ENCODE results near the gene CDHR2.

Gene CDHR2

GRCh38 chr5:176578391-176578808 is 29.3 kb downstream of the CDHR2 start:
- no peaks in the 10 kb centered on the region for H3K9me3 ChIP-seq (ENCODE audit: low read length)
- H3K36me3 ChIP-seq (ENCODE audit: insufficient read depth, low read length), result no peaks in the 10 kb centered on the region
- H3K27me3 ChIP-seq (ENCODE audit: insufficient read depth, low read length), result peaks cover 11% of the 10 kb centered on the region; the same call in 1 of the 2 replicates
- TF ChIP-seq CTCF (IDR thresholded peaks at IDR 0.05; ENCODE audit: low read length) (peak; percentile 55), EZH2 (IDR thresholded peaks at IDR 0.05; ENCODE audit: borderline replicate concordance, low read length) (no peak)
- H4K20me1 ChIP-seq (ENCODE audit: insufficient read depth, low read length), result no peaks in the 10 kb centered on the region
- H3K4me1 ChIP-seq (ENCODE audit: insufficient read depth, low read length, severe bottlenecking), result no peaks in the 10 kb centered on the region
- no peaks in the 10 kb centered on the region for H3K79me2 ChIP-seq (ENCODE audit: insufficient read depth, low read length)
- no peak overlapping the region for H3K4me3 ChIP-seq (ENCODE audit: low read depth, low read length, poor library complexity, severe bottlenecking)
- H3K4me2 ChIP-seq (ENCODE audit: low read length), result no peak overlapping the region
- H3F3A ChIP-seq (ENCODE audit: insufficient read depth, low read length), result no peaks in the 10 kb centered on the region
- no peak overlapping the region for H2AFZ ChIP-seq (ENCODE audit: low read length)
- no peak overlapping the region for H3K27ac ChIP-seq (ENCODE audit: low read depth, low read length, poor library complexity, severe bottlenecking)
- H3K9me2 ChIP-seq (ENCODE audit: low read depth, low read length), result no peaks in the 10 kb centered on the region
- H3K9ac ChIP-seq (ENCODE audit: low read length), result no peak overlapping the region

GRCh38 chr5:176579323-176579722 is 30.2 kb downstream of the CDHR2 start:
- Histone ChIP-seq H3F3A (ENCODE audit: insufficient read depth, low read length) (no peaks in the 10 kb centered on the region), H4K20me1 (ENCODE audit: insufficient read depth, low read length) (no peaks in the 10 kb centered on the region), H3K9me2 (ENCODE audit: low read depth, low read length) (no peaks in the 10 kb centered on the region), H3K36me3 (ENCODE audit: insufficient read depth, low read length) (no peaks in the 10 kb centered on the region), H3K9me3 (ENCODE audit: low read length) (no peaks in the 10 kb centered on the region), H3K4me3 (ENCODE audit: low read depth, low read length, poor library complexity, severe bottlenecking) (no peak overlapping the region), H2AFZ (ENCODE audit: low read length) (no peak overlapping the region), H3K4me2 (ENCODE audit: low read length) (no peak overlapping the region), H3K9ac (ENCODE audit: low read length) (no peak overlapping the region), H3K79me2 (ENCODE audit: insufficient read depth, low read length) (no peaks in the 10 kb centered on the region), H3K27me3 (ENCODE audit: insufficient read depth, low read length) (peaks cover 12% of the 10 kb centered on the region; the same call in 1 of the 2 replicates), H3K27ac (ENCODE audit: low read depth, low read length, poor library complexity, severe bottlenecking) (no peak overlapping the region), H3K4me1 (ENCODE audit: insufficient read depth, low read length, severe bottlenecking) (no peaks in the 10 kb centered on the region)
- TF ChIP-seq EZH2 (IDR thresholded peaks at IDR 0.05; ENCODE audit: borderline replicate concordance, low read length) (no peak), CTCF (IDR thresholded peaks at IDR 0.05; ENCODE audit: low read length) (no peak)

DNA sequence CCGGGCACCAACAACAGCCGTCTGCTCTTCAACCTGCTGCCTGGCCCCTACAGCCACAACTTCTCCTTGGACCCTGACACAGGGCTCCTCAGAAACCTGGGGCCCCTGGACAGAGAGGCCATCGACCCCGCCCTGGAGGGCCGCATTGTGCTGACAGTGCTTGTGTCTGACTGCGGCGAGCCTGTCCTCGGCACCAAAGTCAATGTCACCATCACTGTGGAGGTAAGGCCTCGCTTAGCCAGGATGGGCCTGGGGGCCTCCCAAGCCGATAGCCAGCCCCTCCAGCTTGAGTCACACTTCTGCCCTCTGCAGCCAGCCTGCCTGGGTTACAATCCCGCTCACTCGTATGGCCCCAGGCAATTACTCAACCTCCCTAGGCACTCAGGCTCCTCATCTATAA is 32.2 kb downstream of the CDHR2 start:
- no peaks in the 10 kb centered on the region for H3K9me2 ChIP-seq (ENCODE audit: low read depth, low read length)
- no peak overlapping the region for H3K27ac ChIP-seq (ENCODE audit: low read depth, low read length, poor library complexity, severe bottlenecking)
- no peak for TF ChIP-seq CTCF (IDR thresholded peaks at IDR 0.05; ENCODE audit: low read length)
- no peak for TF ChIP-seq EZH2 (IDR thresholded peaks at IDR 0.05; ENCODE audit: borderline replicate concordance, low read length)
- no peak overlapping the region for H3K9ac ChIP-seq (ENCODE audit: low read length)
- H3K27me3 ChIP-seq (ENCODE audit: insufficient read depth, low read length), result peaks cover 12% of the 10 kb centered on the region; the same call in 1 of the 2 replicates
- H3F3A ChIP-seq (ENCODE audit: insufficient read depth, low read length), result no peaks in the 10 kb centered on the region
- H3K4me1 ChIP-seq (ENCODE audit: insufficient read depth, low read length, severe bottlenecking), result no peaks in the 10 kb centered on the region
- no peak overlapping the region for H2AFZ ChIP-seq (ENCODE audit: low read length)
- H3K36me3 ChIP-seq (ENCODE audit: insufficient read depth, low read length), result no peaks in the 10 kb centered on the region; the same call in 1 of the 2 replicates
- H3K79me2 ChIP-seq (ENCODE audit: insufficient read depth, low read length), result no peaks in the 10 kb centered on the region
- no peaks in the 10 kb centered on the region for H4K20me1 ChIP-seq (ENCODE audit: insufficient read depth, low read length)
- H3K4me3 ChIP-seq (ENCODE audit: low read depth, low read length, poor library complexity, severe bottlenecking), result no peak overlapping the region
- no peak overlapping the region for H3K4me2 ChIP-seq (ENCODE audit: low read length)
- H3K9me3 ChIP-seq (ENCODE audit: low read length), result peaks cover 10% of the 10 kb centered on the region

Data from OCI-LY1 (cell line).